Measurements from ENCODE around the gene RARG. TPM values are rescaled to one million over a fixed set of nuclear protein-coding genes. Genes with fewer than 3 reads are reported as not detected.

The RARG gene
- total and polyA plus RNA-seq, 2 of the 8 experiments (the other 6 are each of a cell fraction or from before 2014, with no cell fraction given) = 68.6 to 68.9 TPM

GRCh38 chr12:53169644-53170043 is 62.4 kb downstream of the RARG start:
- Histone ChIP-seq H2AFZ (ENCODE audit: low read length) (no peak overlapping the region), H3K9me3 (ENCODE audit: insufficient read depth in 2 of 2, low read depth in 1 of 2, low read length in 1 of 2) (no peaks in the 10 kb centered on the region), H3K23ac (ENCODE audit: insufficient read length) (no peak overlapping the region), H2BK20ac (ENCODE audit: low read length) (no peak overlapping the region), H4K20me1 (replicated peaks in 1 of 2; ENCODE audit: control insufficient read depth in 1 of 2, insufficient read depth in 2 of 2, low read length in 2 of 2) (peaks cover 1 to 6% of the 10 kb centered on the region in 2 experiments), H3K18ac (ENCODE audit: extremely low read depth, low read length) (no peak overlapping the region), H2AK5ac (ENCODE audit: low read depth, low read length) (no peak overlapping the region), H3K27ac (ENCODE audit: low read depth, low read length) (no peak overlapping the region), H3K36me3 (ENCODE audit: control insufficient read depth in 2 of 4, insufficient read depth in 4 of 4, low read length in 3 of 4) (no peaks in the 10 kb centered on the region), H2BK120ac (replicated peaks; ENCODE audit: low read depth, low read length) (no peak overlapping the region), H3K79me1 (ENCODE audit: low read depth, low read length) (no peaks in the 10 kb centered on the region), H3K4me1 (replicated peaks in 1 of 4; ENCODE audit: control insufficient read depth in 3 of 4, insufficient read depth in 4 of 4, low read length in 3 of 4) (peaks cover 0 to 3% (median 2%) of the 10 kb centered on the region in 4 experiments; a peak in 2 of 7 replicates), H3K4me2 (ENCODE audit: insufficient read depth in 1 of 2, low read depth in 2 of 2, low read length in 2 of 2) (no peak overlapping the region), H3K9ac (replicated peaks in 1 of 4; ENCODE audit: extremely low read depth in 1 of 4, low read depth in 3 of 4, low read length in 3 of 4) (no peak overlapping the region), H3K4me3 (ENCODE audit: extremely low read depth in 1 of 4, insufficient read depth in 2 of 4, low read depth in 3 of 4, low read length in 4 of 4) (no peak overlapping the region), H3K23me2 (ENCODE audit: low read depth, low read length) (no peaks in the 10 kb centered on the region), H2BK5ac (ENCODE audit: low read depth, low read length) (no peak overlapping the region), H3K14ac (ENCODE audit: insufficient read length) (no peak overlapping the region), H3K4ac (replicated peaks; ENCODE audit: insufficient read length, low read depth, low read length) (no peak overlapping the region), H3K79me2 (ENCODE audit: control insufficient read depth in 1 of 2, insufficient read depth in 2 of 2, low read length in 2 of 2) (no peaks in the 10 kb centered on the region), H2BK12ac (ENCODE audit: low read depth, low read length) (no peak overlapping the region), H3K56ac (replicated peaks; ENCODE audit: insufficient read length, low read depth, low read length) (no peak overlapping the region), H4K8ac (ENCODE audit: extremely low read depth, insufficient read depth, low read length) (no peak overlapping the region), H2BK15ac (ENCODE audit: low read length) (no peak overlapping the region), H3K27me3 (replicated peaks in 1 of 4; ENCODE audit: control insufficient read depth in 3 of 4, extremely low read depth in 1 of 4, insufficient read depth in 3 of 4, low read length in 3 of 4) (peaks cover 7 to 35% (median 32%) of the 10 kb centered on the region in 4 experiments), H4K91ac (replicated peaks; ENCODE audit: insufficient read length, low read length) (no peak overlapping the region), H4K5ac (ENCODE audit: insufficient read length, low read depth, low read length) (no peak overlapping the region)
- WGBS, 2 experiments (ENCODE audit: extremely low coverage in 1 of 2, insufficient coverage in 1 of 2, insufficient read length in 1 of 2, insufficient replicate concordance in 2 of 2, low coverage in 1 of 2, low lambda C conversion rate in 2 of 2, missing lambda C conversion rate in 1 of 2) = 95% methylated on average over 7 of the region's 7 CpGs; no CpG with 5 or more reads in 1 of the 2 experiments
- FAIRE-seq (no peak), DNase-seq (ENCODE audit: low read depth in 1 of 2, low spot score in 2 of 2) (peak in 1 of 2 experiments; percentile 24)
- ChIA-PET CTCF (ENCODE audit: partially characterized antibody) (interaction anchor here (0.9 to 6.2 kb wide), 5 partner anchors 9 to 25 kb away, joined by 3 to 80 read pairs (median 4); no protein-coding TSS in a partner anchor), POLR2A (ENCODE audit: partially characterized antibody) (no interaction called here)
- TF ChIP-seq SIN3A (conservative IDR thresholded peaks at IDR 0.05 in 1 of 2, IDR thresholded peaks at IDR 0.05 in 1 of 2; ENCODE audit: low read depth in 1 of 2, low read length in 2 of 2) = no peak
- TF ChIP-seq EP300 (IDR thresholded peaks at IDR 0.05; ENCODE audit: borderline replicate concordance in 1 of 2, low read depth in 2 of 2, low read length in 2 of 2) = no peak
- no peak for TF ChIP-seq TAF7 (optimal IDR thresholded peaks at IDR 0.05; ENCODE audit: borderline replicate concordance, low read depth, low read length)
- TF ChIP-seq HDAC6 (IDR thresholded peaks at IDR 0.05; ENCODE audit: low read depth, low read length) = no peak
- TF ChIP-seq ATF2 (IDR thresholded peaks at IDR 0.05; ENCODE audit: low read length) = no peak
- TF ChIP-seq SAP30 (IDR thresholded peaks at IDR 0.05; ENCODE audit: insufficient read depth, insufficient replicate concordance, low read length) = no peak
- no peak for TF ChIP-seq GTF2F1 (IDR thresholded peaks at IDR 0.05; ENCODE audit: borderline replicate concordance, low read depth, low read length)
- TF ChIP-seq TEAD4 (IDR thresholded peaks at IDR 0.05; ENCODE audit: low read depth, low read length) = no peak
- no peak for TF ChIP-seq RXRA (IDR thresholded peaks at IDR 0.05; ENCODE audit: insufficient read depth, low read depth, low read length)
- TF ChIP-seq KDM5A (IDR thresholded peaks at IDR 0.05; ENCODE audit: low read length) = no peak
- no peak for TF ChIP-seq CEBPB (IDR thresholded peaks at IDR 0.05; ENCODE audit: low read depth, low read length)
